HL-60/S4 treated with retinoic acid at 250 ng/mL for 4 days and 3 days (cell line): ENCODE results near the gene GPC1.

Experiments used
- in situ Hi-C: fragments of 300-500 bp; cut with MboI; formaldehyde crosslinking; loops from 2 replicates; pipeline ENCODE4 v1.7.0; 2022; ENCODE audit warnings: low sequenced_read_pairs

The GPC1 gene

GRCh38 chr2:240464514-240465241 is 29.2 kb downstream of the GPC1 start:
- in situ Hi-C loops = no loop called here

- in situ Hi-C loops = no loop called here
These were observed 29.9 kb downstream of the GPC1 start for GRCh38 chr2:240465268-240465764.

GRCh38 chr2:240465765-240466578 is 30.5 kb downstream of the GPC1 start:
- in situ Hi-C loops = no loop called here

DNA sequence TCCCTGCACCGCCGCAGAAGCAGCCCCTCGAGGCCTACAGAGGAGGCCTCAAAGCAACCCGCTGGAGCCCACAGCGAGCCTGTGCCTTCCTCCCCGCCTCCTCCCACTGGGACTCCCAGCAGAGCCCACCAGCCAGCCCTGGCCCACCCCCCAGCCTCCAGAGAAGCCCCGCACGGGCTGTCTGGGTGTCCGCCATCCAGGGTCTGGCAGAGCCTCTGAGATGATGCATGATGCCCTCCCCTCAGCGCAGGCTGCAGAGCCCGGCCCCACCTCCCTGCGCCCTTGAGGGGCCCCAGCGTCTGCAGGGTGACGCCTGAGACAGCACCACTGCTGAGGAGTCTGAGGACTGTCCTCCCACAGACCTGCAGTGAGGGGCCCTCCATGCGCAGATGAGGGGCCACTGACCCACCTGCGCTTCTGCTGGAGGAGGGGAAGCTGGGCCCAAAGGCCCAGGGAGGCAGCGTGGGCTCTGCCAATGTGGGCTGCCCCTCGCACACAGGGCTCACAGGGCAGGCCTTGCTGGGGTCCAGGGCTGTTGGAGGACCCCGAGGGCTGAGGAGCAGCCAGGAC is 31.2 kb downstream of the GPC1 start:
- in situ Hi-C loops = no loop called here

- in situ Hi-C loops = no loop called here
These were observed 31.7 kb downstream of the GPC1 start for GRCh38 chr2:240467149-240467642.

DNA sequence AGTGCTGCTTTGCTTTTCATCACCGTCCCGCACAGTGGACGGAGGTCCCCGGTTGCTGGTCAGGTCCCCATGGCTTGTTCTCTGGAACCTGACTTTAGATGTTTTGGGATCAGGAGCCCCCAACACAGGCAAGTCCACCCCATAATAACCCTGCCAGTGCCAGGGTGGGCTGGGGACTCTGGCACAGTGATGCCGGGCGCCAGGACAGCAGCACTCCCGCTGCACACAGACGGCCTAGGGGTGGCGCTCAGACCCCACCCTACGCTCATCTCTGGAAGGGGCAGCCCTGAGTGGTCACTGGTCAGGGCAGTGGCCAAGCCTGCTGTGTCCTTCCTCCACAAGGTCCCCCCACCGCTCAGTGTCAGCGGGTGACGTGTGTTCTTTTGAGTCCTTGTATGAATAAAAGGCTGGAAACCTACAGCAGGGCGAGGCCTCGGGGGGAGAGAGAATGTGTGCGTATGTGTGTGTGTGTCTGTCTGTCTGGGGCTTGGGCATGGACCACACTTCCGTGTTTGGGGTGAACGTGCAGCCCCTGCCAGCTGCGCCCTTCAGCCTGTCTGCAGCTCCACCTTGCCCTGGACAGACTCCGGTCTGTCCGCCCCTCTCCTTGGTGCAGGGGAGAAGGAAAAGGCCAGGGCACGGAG is 32.3 kb downstream of the GPC1 start:
- in situ Hi-C loops = no loop called here

DNA sequence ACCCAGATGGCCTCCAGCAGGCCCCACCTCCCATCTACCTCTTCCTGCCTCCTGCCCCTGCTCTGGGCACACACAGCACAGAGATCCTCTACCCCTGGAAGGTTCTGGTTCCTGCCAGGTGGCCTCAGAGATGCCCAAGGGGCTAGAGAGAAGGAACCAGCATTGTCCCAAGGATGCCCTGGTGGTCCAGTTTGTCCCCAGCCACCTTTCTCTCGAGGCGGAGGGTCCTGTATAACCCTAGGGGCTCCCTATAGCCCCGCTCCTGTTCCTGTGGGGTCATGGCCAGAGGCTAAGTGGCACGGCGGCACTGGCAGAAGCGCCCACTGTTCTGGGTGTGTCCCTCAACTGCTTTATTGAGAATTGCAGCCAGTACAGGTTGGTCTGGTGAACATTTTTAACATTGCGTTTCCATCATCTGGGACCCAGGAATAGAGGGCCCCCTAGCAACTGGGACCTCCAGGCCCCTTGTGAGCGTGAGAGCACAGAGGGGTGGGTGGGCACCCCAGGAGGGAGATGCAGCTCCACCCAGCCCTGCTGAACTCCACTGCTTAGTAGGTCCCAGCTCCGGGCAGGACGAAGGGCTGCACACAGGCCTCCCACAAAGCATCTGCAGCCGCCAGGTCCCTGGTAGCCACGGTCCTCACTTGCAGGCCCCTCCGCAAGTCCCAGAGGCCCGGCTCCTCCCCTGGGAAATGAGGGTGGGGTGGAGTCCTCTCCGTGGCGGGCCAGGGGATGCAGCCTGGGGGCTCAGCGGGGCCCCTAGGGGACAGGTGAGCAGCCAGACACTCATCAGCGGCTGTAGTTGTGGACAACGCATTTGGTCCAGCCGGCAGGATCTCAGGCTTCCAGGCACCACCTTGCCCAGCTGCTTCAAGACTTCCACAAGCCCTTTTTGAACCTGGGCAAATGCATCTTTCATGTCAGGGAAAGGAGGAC is 33.1 kb downstream of the GPC1 start:
- in situ Hi-C loops = no loop called here

DNA sequence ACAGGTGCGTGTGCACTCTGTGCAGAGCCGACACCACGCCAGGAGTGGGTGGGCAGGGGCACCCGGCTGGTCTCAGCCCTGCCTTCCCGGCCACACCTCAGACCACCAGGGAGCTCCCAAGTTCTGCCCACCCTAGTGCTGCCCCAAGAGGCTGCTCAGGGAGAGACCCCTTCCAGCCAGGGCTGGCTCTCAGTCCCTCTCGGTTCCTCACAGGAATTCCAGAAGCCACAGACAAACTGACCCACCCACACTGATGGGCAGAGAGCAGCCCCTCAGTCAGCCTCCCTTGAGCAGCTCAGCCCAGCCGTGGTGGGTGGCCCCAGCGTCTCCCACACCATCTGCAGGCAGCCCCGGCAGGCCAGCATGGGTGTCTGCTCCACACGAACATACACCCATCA is 33.8 kb downstream of the GPC1 start:
- in situ Hi-C loops = no loop called here

- in situ Hi-C loops = no loop called here
These were observed 34.3 kb downstream of the GPC1 start for GRCh38 chr2:240469740-240470139.

GRCh38 chr2:240472078-240472790 is 36.8 kb downstream of the GPC1 start:
- in situ Hi-C loops = no loop called here

- in situ Hi-C loops = no loop called here
These were observed 37.7 kb downstream of the GPC1 start for GRCh38 chr2:240473211-240473610.

DNA sequence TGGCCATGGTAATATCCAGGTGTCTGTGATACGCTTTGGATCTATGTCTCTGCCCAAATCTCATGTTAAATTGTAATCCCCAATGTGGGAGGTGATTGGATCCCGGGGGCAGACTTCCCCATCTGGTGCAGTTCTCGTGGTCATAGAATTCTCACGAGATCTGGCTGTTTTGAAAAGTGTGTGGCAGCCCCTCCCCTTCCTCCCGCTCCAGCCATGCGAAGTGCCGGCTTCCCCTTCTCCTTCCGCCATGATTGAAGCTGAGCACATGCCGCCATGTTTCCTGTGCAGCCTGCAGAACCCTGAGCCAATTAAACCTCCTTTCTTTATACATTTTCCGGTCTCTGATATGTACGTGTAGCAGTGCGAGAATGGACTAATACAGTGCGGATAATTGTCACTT is 42.5 kb downstream of the GPC1 start:
- in situ Hi-C loops = no loop called here

DNA sequence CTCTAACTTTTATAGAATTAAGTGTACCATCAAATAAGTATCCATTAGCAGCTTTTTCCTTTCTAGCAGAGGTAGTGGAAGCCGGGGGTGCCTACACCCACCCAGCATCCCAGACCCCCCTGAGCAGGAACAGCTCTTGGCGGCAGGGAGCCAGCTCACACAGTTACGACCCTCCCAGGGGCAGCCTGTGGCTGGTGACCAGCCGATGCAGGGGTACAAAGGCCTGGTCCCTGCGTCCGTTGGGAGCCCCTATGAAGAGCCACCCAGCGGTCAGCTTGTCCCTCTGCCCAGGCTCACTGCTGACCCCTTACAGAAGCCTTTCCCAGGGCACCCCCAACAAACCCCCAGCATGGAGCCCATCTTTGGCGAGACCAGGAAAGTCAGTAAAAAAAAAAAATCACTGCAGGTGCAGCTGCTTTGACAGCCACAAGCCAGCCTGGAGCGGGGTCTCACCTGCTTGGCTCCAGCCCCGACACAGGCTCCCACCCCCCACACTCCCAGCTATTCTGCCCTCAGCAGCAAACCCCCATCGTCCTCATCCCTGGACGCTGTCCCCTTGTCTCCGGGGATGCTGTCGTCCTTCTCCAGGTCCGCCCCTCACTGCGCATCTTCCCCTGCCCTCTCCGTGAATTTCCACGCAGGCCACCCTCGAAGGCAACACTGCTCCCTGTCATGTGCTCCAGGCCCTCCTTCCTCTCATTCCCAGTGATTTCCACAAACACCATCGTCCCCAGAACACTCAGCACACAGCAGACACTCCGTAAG is 43.1 kb downstream of the GPC1 start:
- in situ Hi-C loops = no loop called here

DNA sequence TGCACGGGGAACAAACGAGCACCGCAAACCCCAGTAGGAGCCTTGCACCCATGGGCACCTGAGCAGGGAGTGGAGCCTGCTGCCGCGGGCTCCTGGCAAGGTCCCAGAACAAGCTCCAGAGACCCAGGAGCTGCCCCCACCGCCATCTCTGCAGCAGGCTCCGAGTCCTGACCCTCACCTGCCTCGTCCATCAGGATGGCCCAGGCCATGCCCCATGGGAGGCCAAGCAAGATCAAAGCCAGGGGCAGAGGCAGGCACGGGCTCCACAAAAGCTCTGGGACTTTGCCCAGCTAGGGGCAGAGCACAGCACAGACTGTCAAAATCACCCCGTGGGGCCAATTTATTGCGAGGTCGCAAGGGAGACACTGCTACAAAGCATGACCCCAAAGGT is 43.6 kb downstream of the GPC1 start:
- in situ Hi-C loops = no loop called here

GRCh38 chr2:240480834-240481623 is 45.6 kb downstream of the GPC1 start:
- in situ Hi-C loops = no loop called here

DNA sequence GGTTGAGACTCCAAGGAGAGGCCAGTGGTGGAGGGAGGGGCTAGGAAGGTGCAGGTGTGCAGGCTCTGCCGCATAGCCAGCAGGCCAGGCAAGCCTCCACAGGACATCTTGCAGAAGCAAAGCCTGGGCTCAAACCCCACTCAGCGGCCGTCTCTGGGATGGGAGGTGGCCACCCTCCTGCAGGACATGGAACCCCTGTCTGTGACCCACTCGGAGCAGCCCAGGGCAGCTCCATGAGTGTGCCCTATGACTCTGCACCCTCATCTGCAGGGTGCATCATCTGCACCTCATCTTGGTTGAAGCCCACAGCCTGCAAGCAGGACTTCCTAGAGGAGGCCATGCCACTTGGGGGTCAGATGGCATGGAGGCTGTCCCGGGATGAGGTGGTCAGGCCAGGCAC is 46.3 kb downstream of the GPC1 start:
- in situ Hi-C loops = no loop called here

- in situ Hi-C loops = no loop called here
These were observed 46.7 kb downstream of the GPC1 start for GRCh38 chr2:240482141-240482540.

GRCh38 chr2:240491483-240491882 is 56.0 kb downstream of the GPC1 start:
- in situ Hi-C loops = no loop called here
